Smooth muscle cell (in vitro differentiated cells): ENCODE measurements around the gene SFMBT2. TPM values are rescaled to one million over a fixed set of nuclear protein-coding genes. Genes with fewer than 3 reads are reported as not detected.
"Not testable (repeated sequence)": the region's sequence is repeated elsewhere in the genome, so short reads cannot be mapped to it uniquely, and the experiment has no call there.

Source experiments
- DNase-seq: peaks from one replicate; lab custom pipeline; 2025; ENCODE audit not compliant: unreplicated experiment; lab: John Stamatoyannopoulos, UW
- H2AFZ ChIP-seq: fragments of 200-600 bp; sonication (generic); 2 replicates; pipeline ENCODE4 v1.6.0; 2016; ENCODE audit warnings: antibody characterized with exemption, low read depth, mild to moderate bottlenecking
- H3F3A ChIP-seq: fragments of 200-600 bp; sonication (generic); 2 replicates; pipeline ENCODE4 v1.6.0; 2017; ENCODE audit warnings: antibody characterized with exemption, low read depth
- H3K27ac ChIP-seq: fragments of 200-600 bp; sonication (generic); 2 replicates; pipeline ENCODE4 v1.5.1; 2016; ENCODE audit warnings: low read depth, mild to moderate bottlenecking
- H3K27me3 ChIP-seq: fragments of 200-600 bp; sonication (generic); 2 replicates; pipeline ENCODE4 v1.6.1; 2016; ENCODE audit warnings: low read depth, mild to moderate bottlenecking
- H3K36me3 ChIP-seq: fragments of 200-600 bp; sonication (generic); 2 replicates; pipeline ENCODE4 v1.5.1; 2016; ENCODE audit warnings: low read depth
- H3K4me1 ChIP-seq: fragments of 200-600 bp; sonication (generic); 2 replicates; pipeline ENCODE4 v1.5.1; 2016; ENCODE audit warnings: low read depth
- H3K4me2 ChIP-seq: fragments of 200-600 bp; sonication (generic); 2 replicates; pipeline ENCODE4 v1.6.0; 2016; ENCODE audit warnings: mild to moderate bottlenecking
- H3K4me3 ChIP-seq: fragments of 200-600 bp; sonication (generic); 2 replicates; pipeline ENCODE4 v1.5.1; 2016; ENCODE audit warnings: mild to moderate bottlenecking
- H3K79me2 ChIP-seq: fragments of 200-600 bp; sonication (generic); 2 replicates; pipeline ENCODE4 v1.6.0; 2016; ENCODE audit warnings: low read depth, mild to moderate bottlenecking
- H3K9ac ChIP-seq: fragments of 200-600 bp; sonication (generic); 2 replicates; pipeline ENCODE4 v1.6.0; 2016; ENCODE audit warnings: low read depth
- H3K9me3 ChIP-seq: fragments of 200-600 bp; sonication (generic); replicated peaks from 2 replicates; pipeline ENCODE4 v1.5.1; 2016; ENCODE audit warnings: low read depth
- H4K20me1 ChIP-seq: fragments of 200-600 bp; sonication (generic); 2 replicates; pipeline ENCODE4 v1.6.0; 2016; ENCODE audit warnings: low read depth
- WGBS: methylation state at CpG from one replicate; pipeline ENCODE4 v1.1.7; 2016; ENCODE audit warnings: low lambda C conversion rate; 5-methylcytosine and 5-hydroxymethylcytosine counted together
- polyA plus RNA-seq: library from polyadenylated mRNA; unstranded; fragments of >200 nt; fragmentation: Nextera tagmentation; extraction: Ambion mirVana; gene quantifications from 2 replicates; pipeline ENCODE4 v1.2.1, GENCODE V29; 2016
- total RNA-seq: library from RNA; depleted of rRNA; stranded (reverse); fragments of >200 nt; gene quantifications from 2 replicates; pipeline ENCODE4 v1.2.3, GENCODE V29; 2014
- TF ChIP-seq, protein P1 (sequence below): fragments of 200-600 bp; sonication (generic); IDR thresholded peaks from 2 replicates; pipeline ENCODE4 v1.5.1; 2017; ENCODE audit warnings: borderline replicate concordance, mild to moderate bottlenecking, antibody characterized with exemption; ENCODE audit not compliant: insufficient read depth, poor library complexity, severe bottlenecking

SFMBT2 gene
- total and polyA plus RNA-seq, 2 experiments from 2014 or later: 0.90 to 1.4 TPM

GRCh38 chr10:7397049-7398035 lies 13.5 kb downstream of the SFMBT2 start:
- Histone ChIP-seq H3K9me3 (no peaks in the 10 kb centered on the region), H3K4me1 (no peaks in the 10 kb centered on the region), H3K4me2 (no peak overlapping the region), H3K27me3 (peaks cover 5% of the 10 kb centered on the region), H4K20me1 (peaks cover 3% of the 10 kb centered on the region), H3K79me2 (no peaks in the 10 kb centered on the region), H3K9ac (no peak overlapping the region), H3K36me3 (no peaks in the 10 kb centered on the region), H3K4me3 (no peak overlapping the region), H3F3A (no peaks in the 10 kb centered on the region), H3K27ac (no peak overlapping the region), H2AFZ (no peak overlapping the region)
- DNase-seq: no peak
- TF ChIP-seq, protein P1, sequence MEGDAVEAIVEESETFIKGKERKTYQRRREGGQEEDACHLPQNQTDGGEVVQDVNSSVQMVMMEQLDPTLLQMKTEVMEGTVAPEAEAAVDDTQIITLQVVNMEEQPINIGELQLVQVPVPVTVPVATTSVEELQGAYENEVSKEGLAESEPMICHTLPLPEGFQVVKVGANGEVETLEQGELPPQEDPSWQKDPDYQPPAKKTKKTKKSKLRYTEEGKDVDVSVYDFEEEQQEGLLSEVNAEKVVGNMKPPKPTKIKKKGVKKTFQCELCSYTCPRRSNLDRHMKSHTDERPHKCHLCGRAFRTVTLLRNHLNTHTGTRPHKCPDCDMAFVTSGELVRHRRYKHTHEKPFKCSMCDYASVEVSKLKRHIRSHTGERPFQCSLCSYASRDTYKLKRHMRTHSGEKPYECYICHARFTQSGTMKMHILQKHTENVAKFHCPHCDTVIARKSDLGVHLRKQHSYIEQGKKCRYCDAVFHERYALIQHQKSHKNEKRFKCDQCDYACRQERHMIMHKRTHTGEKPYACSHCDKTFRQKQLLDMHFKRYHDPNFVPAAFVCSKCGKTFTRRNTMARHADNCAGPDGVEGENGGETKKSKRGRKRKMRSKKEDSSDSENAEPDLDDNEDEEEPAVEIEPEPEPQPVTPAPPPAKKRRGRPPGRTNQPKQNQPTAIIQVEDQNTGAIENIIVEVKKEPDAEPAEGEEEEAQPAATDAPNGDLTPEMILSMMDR: no peak
- 90% methylated on average over 17 of the region's 17 CpGs for WGBS

- H4K20me1 ChIP-seq, H3K9ac ChIP-seq, H3K4me2 ChIP-seq, H3F3A ChIP-seq, H3K9me3 ChIP-seq, H3K4me1 ChIP-seq, H3K27me3 ChIP-seq, DNase-seq, H3K27ac ChIP-seq, H3K4me3 ChIP-seq, H2AFZ ChIP-seq, H3K79me2 ChIP-seq, H3K36me3 ChIP-seq: not testable (repeated sequence)
- 97% methylated on average over 5 of the region's 5 CpGs for WGBS
These were observed 18.5 kb downstream of the SFMBT2 start for GRCh38 chr10:7392301-7392700.

DNA sequence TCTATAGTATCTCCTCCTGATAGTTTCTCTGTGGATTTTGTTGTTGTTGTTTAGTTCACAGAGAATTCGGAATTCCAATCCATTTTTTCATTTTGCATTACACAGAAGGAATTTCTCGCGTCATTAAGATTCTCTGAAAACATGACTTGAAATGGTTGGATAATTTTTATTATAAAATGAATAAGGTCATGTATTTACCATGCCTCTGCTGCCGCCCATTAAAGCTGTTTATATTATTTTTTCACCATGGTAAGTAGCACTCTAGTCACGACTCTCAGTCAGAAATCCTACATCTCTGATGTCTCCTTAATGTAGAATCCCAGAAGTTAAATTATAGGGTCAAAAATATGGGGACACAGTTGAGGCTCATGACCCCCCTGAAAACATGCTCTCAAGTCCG lies 19.1 kb downstream of the SFMBT2 start:
- no peak overlapping the region for H3K4me2 ChIP-seq
- H3K9me3 ChIP-seq: no peaks in the 10 kb centered on the region
- H3K4me3 ChIP-seq: no peak overlapping the region
- H3F3A ChIP-seq: no peaks in the 10 kb centered on the region
- 92% methylated on average over 6 of the region's 6 CpGs for WGBS
- no peaks in the 10 kb centered on the region for H3K4me1 ChIP-seq
- H4K20me1 ChIP-seq: no peaks in the 10 kb centered on the region
- no peaks in the 10 kb centered on the region for H3K79me2 ChIP-seq
- H3K27me3 ChIP-seq: no peaks in the 10 kb centered on the region
- H2AFZ ChIP-seq: no peak overlapping the region
- no peak overlapping the region for H3K9ac ChIP-seq
- TF ChIP-seq, protein P1: no peak
- no peak for DNase-seq
- H3K27ac ChIP-seq: no peak overlapping the region
- no peaks in the 10 kb centered on the region for H3K36me3 ChIP-seq

GRCh38 chr10:7390689-7391110 lies 20.1 kb downstream of the SFMBT2 start:
- not testable (repeated sequence) for H3K9ac ChIP-seq, H3K9me3 ChIP-seq, H3K27ac ChIP-seq, H4K20me1 ChIP-seq, H3K4me1 ChIP-seq, DNase-seq, H3K4me2 ChIP-seq, H3F3A ChIP-seq, H3K27me3 ChIP-seq, H3K4me3 ChIP-seq, H3K36me3 ChIP-seq, H3K79me2 ChIP-seq, H2AFZ ChIP-seq
- 96% methylated on average over 6 of the region's 6 CpGs for WGBS
